B cell (primary cell): ENCODE measurements around the gene FAM83G. TPM values are rescaled to one million over a fixed set of nuclear protein-coding genes. Genes with fewer than 3 reads are reported as not detected.
"Not testable (repeated sequence)": the region's sequence is repeated elsewhere in the genome, so short reads cannot be mapped to it uniquely, and the experiment has no call there.

Experiments
- ATAC-seq: fragments of 200-7000 bp; cut with Tn5 transposase; one replicate; pipeline ENCODE4 v1.10.0; 2021; ENCODE audit warnings: low read depth, mild to moderate bottlenecking, moderate number of reproducible peaks, moderate library complexity
- CTCF ChIA-PET: fragments of 350-600 bp; sonication (Branson Sonifier 250); formaldehyde crosslinking; loops from one replicate; lab custom pipeline; 2021; ENCODE audit warnings: antibody characterized with exemption, inconsistent platforms; lab: Charles Lee
- POLR2A ChIA-PET: fragments of 350-600 bp; sonication (Branson Sonifier 250); formaldehyde crosslinking; loops from one replicate; lab custom pipeline; 2021; ENCODE audit warnings: antibody characterized with exemption; lab: Charles Lee
- DNase-seq: peaks from one replicate; pipeline ENCODE4 v3.0.0; 2013
- H2AFZ ChIP-seq: 2 replicates; pipeline ENCODE4 v1.6.1; 2012; ENCODE audit warnings: mild to moderate bottlenecking, low read depth, low read length; ENCODE audit not compliant: insufficient read depth, poor library complexity, severe bottlenecking
- H3K27ac ChIP-seq, 2 donors: 1 replicate in 1 of 2; 2 replicates in 1 of 2; pipeline ENCODE4 v1.5.1; 2012 to 2013; ENCODE audit warnings: low read length in 2 of 2, mild to moderate bottlenecking in 2 of 2, moderate library complexity in 1 of 2
- H3K27me3 ChIP-seq, 4 experiments: fragments of 200-600 bp in 1 of 4; sonication (generic) in 1 of 4; replicated peaks in 1 of 4; 1 replicate in 2 of 4; 2 replicates in 2 of 4; pipeline versions ENCODE4 v1.6.1 to v1.7.0; 2013 to 2016; ENCODE audit warnings: low read length in 3 of 4, mild to moderate bottlenecking in 2 of 4, mixed read lengths in 1 of 4, moderate library complexity in 1 of 4; ENCODE audit not compliant: insufficient read depth in 4 of 4, control insufficient read depth in 3 of 4; ENCODE audit errors: control extremely low read depth in 1 of 4
- H3K36me3 ChIP-seq, 2 experiments: replicated peaks in 1 of 2; 1 replicate in 1 of 2; 2 replicates in 1 of 2; pipeline versions ENCODE4 v1.6.1 to v1.7.1; 2013; ENCODE audit warnings: low read length in 1 of 2; ENCODE audit not compliant: insufficient read depth in 2 of 2, control insufficient read depth in 1 of 2; ENCODE audit errors: control extremely low read depth in 1 of 2, extremely low read depth in 1 of 2
- H3K4me1 ChIP-seq, 2 donors: fragments of 200-600 bp in 1 of 2; sonication (generic) in 1 of 2; 1 replicate in 1 of 2; 2 replicates in 1 of 2; pipeline versions ENCODE4 v1.5.1 to v1.6.1; 2013 to 2017; ENCODE audit warnings: low read length in 2 of 2; ENCODE audit not compliant: control insufficient read depth in 2 of 2, insufficient read depth in 2 of 2
- H3K4me2 ChIP-seq: replicated peaks from 2 replicates; pipeline ENCODE3; 2012; ENCODE audit warnings: mild to moderate bottlenecking, low read depth, low read length; ENCODE audit not compliant: poor library complexity, severe bottlenecking
- H3K4me3 ChIP-seq, 5 experiments: fragments of 200-600 bp in 1 of 5; sonication (generic) in 1 of 5; 1 replicate in 3 of 5; 2 replicates in 2 of 5; pipeline versions ENCODE4 v1.5.1 to v1.7.0; 2011 to 2016; ENCODE audit warnings: low read length in 4 of 5, mild to moderate bottlenecking in 4 of 5, low read depth in 2 of 5, control low read depth in 1 of 5, moderate library complexity in 1 of 5; ENCODE audit not compliant: insufficient read depth in 1 of 5; ENCODE audit errors: control extremely low read depth in 1 of 5, extremely low read depth in 1 of 5
- H3K79me2 ChIP-seq: fragments of 200-600 bp; sonication (generic); one replicate; pipeline ENCODE4 v1.6.0; 2016; ENCODE audit warnings: low read length; ENCODE audit not compliant: control insufficient read depth, insufficient read depth
- H3K9ac ChIP-seq: fragments of 200-600 bp; sonication (generic); 2 replicates; pipeline ENCODE4 v1.6.1; 2017; ENCODE audit warnings: mild to moderate bottlenecking, low read length, moderate library complexity
- H3K9me3 ChIP-seq, 3 donors: one replicate each; pipeline versions ENCODE4 v1.6.1 to v1.7.1; 2013; ENCODE audit warnings: low read length in 2 of 3; ENCODE audit not compliant: control insufficient read depth in 2 of 3, insufficient read depth in 1 of 3; ENCODE audit errors: control extremely low read depth in 1 of 3
- H4K20me1 ChIP-seq: 2 replicates; pipeline ENCODE4 v1.6.0; 2012; ENCODE audit warnings: mild to moderate bottlenecking, low read length; ENCODE audit not compliant: insufficient read depth, control insufficient read depth, poor library complexity, severe bottlenecking
- H3K27ac Mint-ChIP-seq: one replicate; pipeline ENCODE4 v1.8.0; 2021; ENCODE audit warnings: mixed read lengths
- H3K27me3 Mint-ChIP-seq: one replicate; pipeline ENCODE4 v1.8.0; 2021; ENCODE audit warnings: mixed read lengths
- H3K4me1 Mint-ChIP-seq: one replicate; pipeline ENCODE4 v1.8.0; 2021; ENCODE audit warnings: mixed read lengths
- H3K4me3 Mint-ChIP-seq: one replicate; pipeline ENCODE4 v1.8.0; 2021; ENCODE audit warnings: mixed read lengths
- H3K9me3 Mint-ChIP-seq: one replicate; pipeline ENCODE4 v1.8.0; 2022; ENCODE audit warnings: mixed read lengths; ENCODE audit not compliant: insufficient read depth
- EZH2 ChIP-seq: IDR thresholded peaks from 2 replicates; pipeline ENCODE4 v1.6.1; 2012; ENCODE audit warnings: borderline replicate concordance, low read depth, mild to moderate bottlenecking, moderate library complexity, low read length; ENCODE audit not compliant: insufficient read depth, poor library complexity, severe bottlenecking
- WGBS: methylation state at CpG from one replicate; pipeline ENCODE4 v1.1.5; 2013; ENCODE audit warnings: missing lambda C conversion rate; ENCODE audit not compliant: insufficient coverage; 5-methylcytosine and 5-hydroxymethylcytosine counted together
- intact Hi-C: fragments of 100-400 bp; cut with micrococcal nuclease; formaldehyde crosslinking; loops from one replicate; pipeline ENCODE4 v1.10.0; 2022
- polyA plus RNA-seq: library from polyadenylated mRNA; depleted of rRNA; stranded (reverse); fragments of >200 nt; gene quantifications from 2 replicates; pipeline ENCODE4 v1.2.3, GENCODE V29; 2012
- total RNA-seq, 2 donors: library from RNA; stranded (reverse); fragments of 120-200 nt in 1 of 2; gene quantifications; 1 replicate in 1 of 2; 2 replicates in 1 of 2; pipeline versions ENCODE4 v1.2.3 to v1.2.4, GENCODE V29; 2013 to 2022
- TF ChIP-seq, protein P1 (sequence below): fragments of 200-600 bp; IDR thresholded peaks from one replicate; pipeline ENCODE4 v1.8.0; 2022; ENCODE audit warnings: antibody characterized with exemption, mild to moderate bottlenecking

The FAM83G gene
- total and polyA plus RNA-seq, 2 donors (not counting 1 experiment from before 2014, with no cell fraction given): 4.7 to 14.3 TPM

DNA sequence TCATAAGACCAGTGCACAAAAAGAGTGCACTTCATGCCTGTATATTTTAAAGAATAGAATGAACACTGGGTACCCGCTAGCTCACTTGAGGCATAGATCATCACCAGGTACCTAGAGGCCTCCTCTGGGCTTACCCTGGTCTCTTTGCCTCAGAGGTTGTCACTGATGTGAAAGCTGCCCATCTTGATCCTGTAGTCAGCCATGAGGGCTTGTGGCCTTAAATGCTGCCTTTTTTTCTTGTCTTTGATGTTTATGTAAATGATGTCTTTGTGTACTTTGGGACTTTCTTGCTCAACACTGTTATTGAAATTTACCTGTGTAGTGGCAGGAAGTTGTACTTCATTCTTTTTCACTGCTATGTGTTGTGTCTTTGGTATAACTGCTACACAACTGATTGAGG lies 79.4 kb downstream of the FAM83G start:
- peaks cover 40% of the 10 kb centered on the region for H3K4me1 Mint-ChIP-seq
- 100% methylated on average over 1 of the region's 1 CpG for WGBS
- no peaks in the 10 kb centered on the region for H3K9me3 Mint-ChIP-seq
- H3K4me1 ChIP-seq: peaks cover 24 to 29% of the 10 kb centered on the region in 2 donors
- no peak overlapping the region for H3K4me2 ChIP-seq
- H3K27ac ChIP-seq: no peak overlapping the region
- ChIA-PET POLR2A (no interaction called here), CTCF (no interaction called here)
- TF ChIP-seq, protein P1, sequence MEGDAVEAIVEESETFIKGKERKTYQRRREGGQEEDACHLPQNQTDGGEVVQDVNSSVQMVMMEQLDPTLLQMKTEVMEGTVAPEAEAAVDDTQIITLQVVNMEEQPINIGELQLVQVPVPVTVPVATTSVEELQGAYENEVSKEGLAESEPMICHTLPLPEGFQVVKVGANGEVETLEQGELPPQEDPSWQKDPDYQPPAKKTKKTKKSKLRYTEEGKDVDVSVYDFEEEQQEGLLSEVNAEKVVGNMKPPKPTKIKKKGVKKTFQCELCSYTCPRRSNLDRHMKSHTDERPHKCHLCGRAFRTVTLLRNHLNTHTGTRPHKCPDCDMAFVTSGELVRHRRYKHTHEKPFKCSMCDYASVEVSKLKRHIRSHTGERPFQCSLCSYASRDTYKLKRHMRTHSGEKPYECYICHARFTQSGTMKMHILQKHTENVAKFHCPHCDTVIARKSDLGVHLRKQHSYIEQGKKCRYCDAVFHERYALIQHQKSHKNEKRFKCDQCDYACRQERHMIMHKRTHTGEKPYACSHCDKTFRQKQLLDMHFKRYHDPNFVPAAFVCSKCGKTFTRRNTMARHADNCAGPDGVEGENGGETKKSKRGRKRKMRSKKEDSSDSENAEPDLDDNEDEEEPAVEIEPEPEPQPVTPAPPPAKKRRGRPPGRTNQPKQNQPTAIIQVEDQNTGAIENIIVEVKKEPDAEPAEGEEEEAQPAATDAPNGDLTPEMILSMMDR: no peak
- no peak for TF ChIP-seq EZH2
- H3K27ac Mint-ChIP-seq: no peak overlapping the region
- no peaks in the 10 kb centered on the region for H4K20me1 ChIP-seq
- H2AFZ ChIP-seq: no peak overlapping the region
- no peaks in the 10 kb centered on the region for H3K9me3 ChIP-seq
- no peak for ATAC-seq
- H3K9ac ChIP-seq: no peak overlapping the region
- intact Hi-C loops: no loop called here
- H3K36me3 ChIP-seq: peaks cover 2 to 25% of the 10 kb centered on the region in 2 experiments
- no peak overlapping the region for H3K4me3 Mint-ChIP-seq
- no peak for DNase-seq
- no peaks in the 10 kb centered on the region for H3K27me3 Mint-ChIP-seq
- H3K27me3 ChIP-seq: no peaks in the 10 kb centered on the region
- peaks cover 40% of the 10 kb centered on the region for H3K79me2 ChIP-seq
- H3K4me3 ChIP-seq: no peak overlapping the region

DNA sequence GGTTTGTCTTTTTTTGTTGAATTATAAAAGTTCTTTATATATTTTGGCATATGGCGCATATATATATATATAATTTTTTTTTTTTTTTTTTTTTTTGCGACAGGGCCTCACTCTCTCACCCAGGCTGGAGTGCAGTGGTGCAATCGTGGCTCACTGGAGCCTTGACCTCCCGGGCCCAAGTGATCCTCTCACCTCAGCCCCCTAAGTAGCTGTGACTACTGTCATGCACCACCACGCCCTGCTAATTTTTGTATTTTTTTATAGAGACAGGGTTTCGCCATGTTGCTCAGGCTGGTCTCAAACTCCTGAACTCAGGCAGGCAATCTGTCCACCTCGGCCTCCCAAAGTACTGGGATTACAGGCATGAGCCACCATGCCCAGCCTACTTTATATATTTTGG lies 82.0 kb downstream of the FAM83G start:
- peaks cover 6 to 16% of the 10 kb centered on the region in 2 experiments for H3K36me3 ChIP-seq
- H2AFZ ChIP-seq: peak overlapping the region; percentile 5
- H3K27me3 Mint-ChIP-seq, H3K27ac Mint-ChIP-seq, H3K4me3 ChIP-seq, H3K9me3 Mint-ChIP-seq, H3K27ac ChIP-seq, intact Hi-C loops, CTCF ChIA-PET, POLR2A ChIA-PET, H4K20me1 ChIP-seq, H3K9ac ChIP-seq, ATAC-seq, DNase-seq, H3K27me3 ChIP-seq, H3K4me3 Mint-ChIP-seq, H3K9me3 ChIP-seq: not testable (repeated sequence)
- peaks cover 28 to 35% of the 10 kb centered on the region in 2 donors for H3K4me1 ChIP-seq
- WGBS: 75% methylated on average over 3 of the region's 7 CpGs
- H3K4me1 Mint-ChIP-seq: peaks cover 55% of the 10 kb centered on the region
- H3K79me2 ChIP-seq: peaks cover 41% of the 10 kb centered on the region
- H3K4me2 ChIP-seq: peak overlapping the region; percentile 15
